NCI-H2227 (cell line): Measurements from ENCODE around the gene RAD51D.
A peak's percentile ranks its signal among the peaks of the same experiment; 100 is the strongest.
"Not testable (repeated sequence)": the region's sequence is repeated elsewhere in the genome, so short reads cannot be mapped to it uniquely, and the experiment has no call there.

Experiments
- DNase-seq: peaks from one replicate; lab custom pipeline; 2025; ENCODE audit not compliant: unreplicated experiment; lab: John Stamatoyannopoulos, UW

The RAD51D gene

DNA sequence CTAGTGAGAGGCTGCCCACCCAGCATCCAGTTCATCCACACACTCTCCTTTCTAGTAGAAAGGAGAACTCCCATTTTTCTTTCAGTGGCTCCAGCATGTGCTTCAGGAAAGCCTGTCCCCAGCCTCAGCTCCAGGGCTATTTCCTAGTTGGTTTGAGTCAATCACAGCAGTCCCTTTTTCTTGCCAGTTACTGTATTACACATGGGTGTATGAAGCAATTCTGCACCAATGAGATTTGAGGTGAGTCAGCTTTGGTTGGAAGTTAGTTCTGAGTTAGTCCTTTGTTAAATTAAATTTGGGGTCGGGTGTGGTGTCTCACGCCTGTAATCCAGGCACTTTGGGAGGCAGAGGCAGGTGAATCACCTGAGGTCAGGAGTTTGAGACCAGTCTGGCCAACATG lies 24.8 kb downstream of the RAD51D start:
- no peak for DNase-seq

- not testable (repeated sequence) for DNase-seq
These were observed 29.0 kb downstream of the RAD51D start for GRCh38 chr17:35090707-35091106.

DNA sequence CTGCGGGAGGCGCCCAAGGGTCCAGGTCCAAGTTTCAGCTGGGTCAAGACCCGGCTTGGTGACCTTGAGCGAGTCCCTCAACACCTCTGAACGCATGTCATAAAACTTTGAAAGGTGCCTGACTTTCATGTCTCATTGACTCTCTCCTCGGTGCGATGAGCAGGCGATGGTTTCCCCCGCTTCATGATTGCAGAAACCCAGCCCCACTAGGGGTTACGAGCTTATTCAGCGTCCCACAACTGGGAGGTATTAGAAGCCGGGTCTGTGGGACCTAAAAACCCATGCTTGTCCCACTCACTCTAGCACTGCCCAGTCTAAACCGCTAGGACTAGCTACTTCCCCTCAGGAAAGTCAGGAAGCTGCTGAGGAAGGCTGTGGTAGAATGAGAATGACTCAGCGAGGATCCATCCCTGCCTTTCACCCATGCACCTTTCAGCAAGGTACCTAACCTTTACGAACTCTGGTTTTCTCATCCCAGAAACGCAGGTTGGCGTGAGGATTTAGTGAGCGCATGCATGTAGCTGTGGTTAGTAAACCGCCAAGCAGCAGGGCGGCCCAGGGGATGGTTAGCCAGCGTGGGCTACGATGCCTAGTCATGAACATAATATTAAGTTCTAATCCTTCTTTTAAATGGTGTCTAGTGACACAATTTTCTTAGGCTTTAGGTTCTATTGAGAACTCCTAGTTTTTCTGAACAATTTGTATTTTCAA lies 29.9 kb downstream of the RAD51D start:
- peak; percentile 40 for DNase-seq

- DNase-seq: peak; percentile 90
These were observed 30.6 kb downstream of the RAD51D start for GRCh38 chr17:35088881-35089585.

GRCh38 chr17:35088356-35088880 lies 31.2 kb downstream of the RAD51D start:
- DNase-seq: no peak

- no peak for DNase-seq
These were observed 31.8 kb downstream of the RAD51D start for GRCh38 chr17:35087731-35088355.

DNA sequence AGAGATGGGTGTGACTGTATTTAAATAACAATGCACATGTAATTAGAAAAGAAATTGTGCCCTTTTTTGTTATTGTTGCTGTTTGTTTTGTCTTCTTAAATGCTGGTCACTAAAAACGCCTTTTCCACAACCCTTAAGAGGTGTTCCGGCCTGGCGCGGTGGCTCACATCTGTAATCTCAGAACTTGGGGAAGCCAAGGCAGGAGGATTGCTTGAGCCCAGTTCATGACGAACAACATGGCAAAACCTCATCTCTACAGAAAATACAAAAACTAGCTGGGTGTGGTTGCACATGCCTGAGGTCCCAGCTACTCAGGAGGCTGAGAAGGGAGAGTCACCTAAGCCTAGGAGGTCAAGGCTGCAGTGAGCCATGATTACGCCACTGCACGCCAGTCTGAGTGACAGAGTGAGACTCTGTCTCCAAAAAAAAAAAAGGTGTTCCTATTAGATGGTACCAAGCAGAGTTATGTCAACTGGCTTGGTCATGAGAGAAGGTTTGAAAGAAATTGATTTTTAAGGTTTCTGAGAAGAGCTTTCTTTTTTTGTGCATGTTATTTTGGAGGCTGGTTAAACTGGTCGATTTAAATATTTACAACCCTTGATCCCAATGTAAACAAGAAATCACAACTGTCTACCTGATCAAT lies 32.6 kb downstream of the RAD51D start:
- no peak for DNase-seq

DNA sequence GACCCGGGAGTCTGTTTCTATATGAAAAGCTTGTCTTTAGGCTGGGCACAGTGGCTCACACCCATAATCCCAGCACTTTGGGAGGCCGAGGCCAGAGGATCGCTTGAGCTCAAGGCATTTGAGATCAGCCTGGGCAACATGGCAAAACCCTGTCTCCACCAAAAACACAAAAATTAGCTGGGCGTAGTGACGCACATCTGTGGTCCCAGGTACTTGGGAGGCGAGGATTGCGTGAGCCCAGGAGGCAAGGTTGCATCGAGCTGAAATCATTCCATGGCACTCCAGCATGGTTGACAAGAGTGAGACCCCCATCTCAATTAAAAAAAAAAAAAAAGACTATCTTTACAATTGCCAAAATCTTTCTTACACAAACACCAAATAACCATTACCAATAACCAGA lies 33.5 kb downstream of the RAD51D start:
- DNase-seq: no peak

DNA sequence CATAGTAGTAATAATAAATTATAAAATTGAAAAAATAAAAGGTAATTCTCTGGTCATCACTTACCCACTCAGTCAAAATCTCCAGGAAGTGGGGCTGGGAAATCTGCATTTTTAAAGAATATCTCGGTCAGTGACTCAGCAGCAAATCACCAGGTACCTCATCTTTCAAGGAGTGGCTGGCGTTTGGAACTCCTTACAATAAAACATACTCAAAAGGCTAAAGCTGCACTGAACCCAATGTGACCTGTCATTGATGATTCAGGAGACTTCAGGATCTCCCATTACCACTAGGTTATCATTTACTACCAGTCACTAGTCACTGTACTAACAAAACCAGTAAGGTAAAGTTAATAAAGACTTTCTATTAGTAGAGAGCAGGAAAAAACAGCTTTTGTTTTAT lies 34.7 kb downstream of the RAD51D start:
- DNase-seq: no peak

- DNase-seq: no peak
These were observed 36.6 kb downstream of the RAD51D start for GRCh38 chr17:35083071-35083470.

DNA sequence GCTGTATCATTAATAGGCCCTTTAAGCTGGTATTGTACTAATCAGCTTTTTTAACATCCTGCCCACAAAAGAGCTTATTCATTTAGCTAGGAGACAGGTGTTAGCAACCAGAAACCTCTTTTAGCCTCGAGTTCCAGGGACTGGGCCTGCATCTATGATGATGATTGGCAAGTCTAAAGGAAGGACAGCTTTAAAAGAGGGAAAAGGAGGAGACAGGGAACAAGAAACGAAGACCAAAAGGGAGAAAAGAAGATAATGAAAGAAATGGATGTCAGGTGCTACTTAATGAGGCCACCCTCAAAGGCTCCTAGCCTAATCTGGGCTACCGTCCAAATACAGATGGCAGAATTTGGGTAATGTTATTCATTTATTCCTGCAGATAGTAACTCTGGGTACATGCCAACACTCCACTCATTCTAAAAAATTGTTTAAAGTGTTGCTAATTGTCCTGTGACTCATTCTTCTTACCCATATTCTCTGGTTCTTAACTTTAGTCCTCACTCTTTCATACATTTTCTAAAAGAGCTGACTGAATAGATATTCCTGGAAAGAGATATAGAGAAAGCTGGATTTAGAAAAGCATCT lies 37.5 kb downstream of the RAD51D start:
- no peak for DNase-seq

DNA sequence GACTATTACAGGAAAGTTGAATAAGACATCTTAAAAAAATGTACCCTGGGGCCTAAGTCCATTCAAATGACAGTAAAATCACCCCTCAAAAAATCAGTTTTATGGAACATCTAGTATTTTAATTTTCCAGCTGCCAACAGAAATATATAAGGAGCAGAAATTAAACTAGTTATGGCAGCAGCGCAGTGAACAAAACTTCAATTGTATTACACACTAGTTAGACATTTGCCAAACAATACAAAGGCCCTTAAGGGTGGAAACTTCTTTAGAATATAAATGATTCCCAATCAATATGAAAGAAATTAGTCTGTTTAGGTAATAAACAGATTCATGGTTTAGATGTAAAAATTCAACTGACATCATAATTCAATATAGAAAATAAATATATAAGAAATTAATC lies 38.0 kb downstream of the RAD51D start:
- no peak for DNase-seq

DNA sequence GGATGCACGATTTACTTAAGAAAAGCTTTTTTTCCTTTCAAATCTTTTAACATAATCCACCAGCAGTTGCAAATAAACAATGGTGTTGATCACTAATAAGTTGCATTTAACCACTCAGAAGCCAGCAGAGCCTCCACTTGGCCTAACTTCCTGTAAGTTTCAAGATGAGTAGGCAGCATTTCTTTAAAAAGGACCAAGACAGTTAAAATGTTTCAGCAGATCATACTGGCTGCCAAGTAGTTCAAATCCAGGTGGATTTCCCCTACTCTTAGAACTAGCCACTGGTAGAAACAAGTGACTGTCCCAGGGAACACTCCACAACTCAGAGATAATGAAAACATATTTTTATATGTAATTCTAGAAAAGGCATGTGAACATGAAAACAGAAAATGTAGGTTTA lies 39.1 kb downstream of the RAD51D start:
- no peak for DNase-seq

DNA sequence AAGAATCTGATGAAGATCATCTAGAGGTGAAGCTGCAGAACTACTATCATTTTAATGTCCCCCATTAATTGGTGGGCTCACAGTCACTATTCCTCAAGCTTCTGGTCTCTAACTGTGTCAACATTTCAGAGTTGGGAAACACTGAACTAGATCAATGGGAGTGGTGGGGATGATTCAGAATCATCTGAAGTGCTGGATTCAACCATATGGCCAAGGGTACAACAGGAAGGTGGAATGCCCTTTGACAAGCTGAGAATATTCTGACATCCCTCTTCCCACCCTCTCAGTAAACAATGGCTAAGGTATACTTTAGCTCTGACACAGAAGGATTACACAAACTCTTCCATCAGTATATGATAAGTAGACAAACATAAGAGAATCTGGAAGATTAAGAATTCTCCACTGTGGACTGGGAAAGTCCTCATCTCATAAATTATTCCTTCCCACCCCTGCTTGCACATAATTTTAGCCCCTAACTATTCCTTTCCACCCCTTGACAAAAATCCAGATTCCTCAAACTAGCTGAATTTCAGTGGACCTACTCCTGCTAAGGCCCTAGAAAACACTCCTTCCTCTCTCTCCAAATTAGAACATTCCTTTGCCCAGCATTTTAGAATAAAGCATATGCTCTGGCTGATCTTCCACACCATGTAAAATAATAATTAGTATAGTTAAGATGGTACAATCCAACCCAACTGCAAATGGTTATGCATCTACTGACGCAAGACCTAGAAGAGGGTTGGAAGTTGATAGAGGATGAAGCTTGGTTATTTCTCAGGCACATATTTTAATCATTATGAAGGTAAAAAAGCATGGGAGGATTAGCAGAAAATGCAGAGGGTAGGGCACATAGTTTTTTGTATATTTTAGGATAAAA lies 39.9 kb downstream of the RAD51D start:
- no peak for DNase-seq

DNA sequence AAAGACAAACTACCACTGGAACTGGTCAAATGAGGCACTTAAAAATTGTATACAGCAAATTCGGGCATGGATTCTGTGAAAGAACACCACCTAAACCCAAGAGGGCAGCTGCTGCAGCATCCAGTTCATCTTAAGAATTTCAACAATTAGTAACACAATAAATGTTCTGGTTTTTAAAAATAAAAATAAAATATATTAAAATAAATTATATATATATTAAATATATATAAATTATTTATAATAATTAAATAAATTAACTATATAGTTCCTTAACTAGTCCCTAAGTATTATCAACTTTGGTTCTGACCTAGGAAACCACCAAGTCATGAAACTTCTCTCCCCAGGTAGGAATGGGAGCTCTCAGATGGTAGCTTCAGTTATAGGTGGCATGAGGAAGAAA lies 42.8 kb downstream of the RAD51D start:
- no peak for DNase-seq

- no peak for DNase-seq
These were observed 44.7 kb downstream of the RAD51D start for GRCh38 chr17:35074711-35075707.

DNA sequence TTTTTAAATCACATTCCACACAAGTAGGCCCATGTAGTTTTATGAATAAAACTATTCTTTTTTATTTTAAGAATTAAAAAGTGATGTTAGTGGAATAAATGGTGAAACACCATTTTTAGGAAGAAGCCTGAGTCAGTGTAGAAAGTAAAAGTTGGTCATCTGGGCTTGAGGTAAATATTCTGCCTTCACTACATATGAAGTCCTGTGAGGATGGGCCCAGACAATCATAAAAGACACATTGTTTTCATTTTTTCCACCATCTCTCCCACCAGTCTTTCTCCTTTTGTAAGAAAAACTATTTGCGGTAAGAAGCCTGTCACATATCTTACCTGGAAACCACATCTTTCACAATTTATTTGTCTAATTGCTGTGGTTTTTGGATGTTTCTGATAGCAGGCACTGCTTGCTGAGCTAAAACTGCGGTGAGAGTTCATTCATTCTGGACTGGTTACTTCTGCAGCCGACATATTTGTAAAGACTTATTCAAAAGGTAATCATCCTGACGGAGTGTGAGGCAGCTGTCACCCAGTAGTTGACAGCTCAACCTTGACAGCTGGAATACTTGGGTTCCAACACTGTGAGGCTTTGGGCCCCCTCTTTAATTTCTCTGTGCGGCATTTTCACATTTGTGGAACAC lies 45.6 kb downstream of the RAD51D start:
- no peak for DNase-seq

DNA sequence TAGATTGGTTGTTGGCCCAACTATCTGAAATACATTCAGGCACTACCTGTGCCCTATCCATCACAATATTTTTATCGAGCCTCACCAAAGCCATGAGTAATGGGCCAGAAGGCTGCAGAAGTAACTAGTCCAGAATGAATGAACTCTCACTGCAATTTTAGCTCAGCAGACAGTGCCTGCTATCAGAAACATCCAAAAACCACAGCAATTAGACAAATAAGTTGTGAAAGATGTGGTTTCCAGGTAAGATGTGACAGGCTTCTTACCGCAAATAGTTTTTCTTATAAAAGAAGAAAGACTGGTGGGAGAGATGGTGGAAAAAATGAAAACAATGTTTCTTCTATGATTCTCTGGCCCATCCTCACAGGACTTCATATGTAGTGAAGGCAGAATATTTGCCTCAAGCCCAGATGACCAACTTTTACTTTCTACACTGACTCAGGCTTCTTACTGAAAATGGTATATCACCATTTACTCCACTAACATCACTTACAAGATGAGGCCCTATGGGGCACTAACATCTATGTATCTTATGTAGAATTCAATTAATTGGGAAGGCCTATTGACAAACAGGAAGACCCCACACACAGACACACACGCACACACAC lies 46.4 kb downstream of the RAD51D start:
- no peak for DNase-seq
